Panc1 (cell line): Measurements from ENCODE around the gene SLU7. TPM values are rescaled to one million over a fixed set of nuclear protein-coding genes. Genes with fewer than 3 reads are reported as not detected.
A peak's percentile ranks its signal among the peaks of the same experiment; 100 is the strongest.
"Not testable (repeated sequence)": the region's sequence is repeated elsewhere in the genome, so short reads cannot be mapped to it uniquely, and the experiment has no call there.

ENCODE experiments used
- ATAC-seq: fragments of 200-7000 bp; cut with Tn5 transposase; 2 replicates; pipeline ENCODE4 v1.9.1; 2020; ENCODE audit warnings: mild to moderate bottlenecking, moderate library complexity
- BruUV-seq: library from RNA; stranded (reverse); fragments of 400-500 nt; replicated peaks from 2 replicates; lab custom pipeline; 2021; lab: Mats Ljungman, UMichigan
- CTCF ChIA-PET: fragments of 300-600 bp; sonication (Branson Sonifier 250); formaldehyde crosslinking; loops from one replicate; lab custom pipeline; 2022; ENCODE audit warnings: antibody characterized with exemption; lab: Charles Lee
- POLR2A ChIA-PET: fragments of 300-600 bp; sonication (Branson Sonifier 250); formaldehyde crosslinking; loops from one replicate; lab custom pipeline; 2022; ENCODE audit warnings: antibody characterized with exemption; lab: Charles Lee
- DNase-seq: peaks from one replicate; pipeline ENCODE4 v3.0.0-alpha.2; 2010; ENCODE audit warnings: low read depth, low spot score
- H3K27ac ChIP-seq: 2 replicates; pipeline ENCODE4 v1.5.1; 2011; ENCODE audit warnings: mild to moderate bottlenecking, low read length, inconsistent platforms
- H3K27me3 ChIP-seq: fragments of 200-500 bp; sonication (Bioruptor generic); 2 replicates; pipeline ENCODE4 v1.6.0; 2014; ENCODE audit warnings: low read length, inconsistent platforms; ENCODE audit not compliant: control insufficient read depth, insufficient read depth
- H3K36me3 ChIP-seq: fragments of 200-500 bp; sonication (Bioruptor generic); 2 replicates; pipeline ENCODE4 v1.5.1; 2014; ENCODE audit warnings: inconsistent platforms, mild to moderate bottlenecking, low read length, moderate library complexity; ENCODE audit not compliant: control insufficient read depth, insufficient read depth
- H3K4me1 ChIP-seq: 2 replicates; pipeline ENCODE4 v1.5.1; 2011; ENCODE audit warnings: inconsistent platforms, mild to moderate bottlenecking, low read length, moderate library complexity; ENCODE audit not compliant: control insufficient read depth, insufficient read depth
- H3K4me3 ChIP-seq, 2 experiments: 2 replicates each; pipeline ENCODE4 v1.5.1; 2011 to 2012; ENCODE audit warnings: low read depth in 2 of 2, low read length in 2 of 2, mild to moderate bottlenecking in 2 of 2, inconsistent platforms in 1 of 2, moderate library complexity in 1 of 2
- H3K9me3 ChIP-seq: fragments of 200-500 bp; sonication (Bioruptor generic); 2 replicates; pipeline ENCODE4 v1.5.1; 2014; ENCODE audit warnings: low read depth, mild to moderate bottlenecking, inconsistent platforms, low read length, moderate library complexity; ENCODE audit not compliant: control insufficient read depth, insufficient read depth
- POLR2AphosphoS5 ChIP-seq: IDR thresholded peaks from 2 replicates; pipeline ENCODE4 v1.6.1; 2012; ENCODE audit warnings: mild to moderate bottlenecking, low read depth, low read length, moderate library complexity
- SIN3A ChIP-seq: IDR thresholded peaks from 2 replicates; pipeline ENCODE4 v1.6.1; 2012; ENCODE audit warnings: low read depth, mild to moderate bottlenecking, low read length, moderate library complexity, borderline replicate concordance; ENCODE audit not compliant: insufficient read depth
- TCF7L2 ChIP-seq: IDR thresholded peaks from 2 replicates; pipeline ENCODE4 v1.6.1; 2011; ENCODE audit warnings: mild to moderate bottlenecking, low read depth, low read length, inconsistent platforms
- in situ Hi-C: cut with HindIII; loops from 2 replicates; pipeline ENCODE4 v1.10.0; 2016; ENCODE audit warnings: low sequenced_read_pairs, low pct_unique_long_range_greater_than_20kb
- intact Hi-C: fragments of 100-400 bp; cut with micrococcal nuclease; formaldehyde crosslinking; loops from one replicate; pipeline ENCODE4 v1.10.0; 2022; ENCODE audit not compliant: unreplicated experiment
- total RNA-seq: library from RNA; stranded (reverse); gene quantifications from one replicate; pipeline ENCODE4 v1.2.1, GENCODE V29; 2021; ENCODE audit not compliant: unreplicated experiment
- TF ChIP-seq, protein P1 (sequence below), 2 experiments: IDR thresholded peaks; 2 replicates each; pipeline ENCODE4 v1.6.1; 2011 to 2012; ENCODE audit warnings: low read depth in 2 of 2, control low read depth in 1 of 2, low read length in 1 of 2, mild to moderate bottlenecking in 1 of 2, moderate library complexity in 1 of 2; ENCODE audit not compliant: insufficient read depth in 1 of 2
- TF ChIP-seq, protein P2 (sequence below): fragments of 450-650 bp; IDR thresholded peaks from 2 replicates; pipeline ENCODE4 v1.5.1; 2017; ENCODE audit warnings: mild to moderate bottlenecking

Gene SLU7
- total RNA-seq, 1 experiment from 2014 or later: 45.7 TPM

DNA sequence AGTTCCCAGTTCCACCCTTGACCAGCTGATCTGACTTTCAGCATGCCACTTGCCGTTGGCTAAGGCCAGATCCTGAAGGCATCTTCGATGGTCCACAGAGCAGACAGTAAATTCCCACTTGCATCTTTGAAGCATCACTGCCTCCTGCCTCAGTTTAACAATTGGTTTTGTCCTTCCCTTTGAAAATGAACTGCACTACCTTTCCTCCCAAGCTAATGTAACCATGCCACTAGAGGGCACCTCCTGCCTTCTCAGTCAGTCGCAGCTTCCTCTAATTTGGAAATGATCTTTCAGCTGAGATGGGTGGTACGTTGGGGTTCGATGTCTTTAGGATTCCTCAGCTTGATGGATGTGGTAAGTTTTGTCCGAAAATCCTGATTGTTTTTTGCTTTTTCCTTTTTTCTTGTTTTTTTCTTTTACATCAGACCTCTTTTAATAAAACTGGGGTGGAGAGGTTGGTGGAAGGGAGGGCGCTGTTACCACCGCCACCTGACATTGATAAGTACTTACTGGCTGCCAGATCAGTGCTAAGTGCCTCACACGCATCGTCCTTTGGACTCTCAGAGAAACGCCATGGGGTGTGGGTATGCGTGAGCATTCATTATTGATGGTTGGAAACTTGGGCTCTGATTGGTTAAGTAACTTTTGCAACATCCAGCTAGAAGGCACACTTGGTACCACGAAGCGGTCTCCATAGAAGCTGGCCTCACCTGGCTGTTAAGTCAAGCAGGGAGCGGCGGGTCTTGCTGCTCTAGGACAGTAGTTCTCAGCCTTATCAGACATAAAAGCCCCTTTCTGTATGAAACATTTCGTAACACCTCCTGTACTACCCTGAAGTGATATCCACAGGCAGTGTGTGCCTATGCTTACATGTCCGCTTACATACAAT lies 19.7 kb upstream of the SLU7 start:
- H3K36me3 ChIP-seq: no peaks in the 10 kb centered on the region
- no TSS peak for BruUV-seq
- peak overlapping the region; percentile 3; the same call in 1 of the 2 replicates for H3K27ac ChIP-seq
- intact Hi-C loops: loop anchor here (5.0 kb wide), 2 partner anchors 69 to 349 kb away; no protein-coding TSS in a partner anchor
- no peaks in the 10 kb centered on the region for H3K9me3 ChIP-seq
- peak; percentile 77 for DNase-seq
- peak; percentile 85 for ATAC-seq
- H3K4me1 ChIP-seq: peaks cover 6% of the 10 kb centered on the region; the same call in 1 of the 2 replicates
- CTCF ChIA-PET: interaction anchor here (0.5 to 2.1 kb wide), 5 partner anchors 25 to 210 kb away, joined by 3 to 15 read pairs (median 3); no protein-coding TSS in a partner anchor
- H3K4me3 ChIP-seq: peak overlapping the region; percentile 39 to 62
- in situ Hi-C loops: no loop called here
- TF ChIP-seq POLR2AphosphoS5 (no peak), SIN3A (no peak), TCF7L2 (no peak)
- TF ChIP-seq, protein P1, sequence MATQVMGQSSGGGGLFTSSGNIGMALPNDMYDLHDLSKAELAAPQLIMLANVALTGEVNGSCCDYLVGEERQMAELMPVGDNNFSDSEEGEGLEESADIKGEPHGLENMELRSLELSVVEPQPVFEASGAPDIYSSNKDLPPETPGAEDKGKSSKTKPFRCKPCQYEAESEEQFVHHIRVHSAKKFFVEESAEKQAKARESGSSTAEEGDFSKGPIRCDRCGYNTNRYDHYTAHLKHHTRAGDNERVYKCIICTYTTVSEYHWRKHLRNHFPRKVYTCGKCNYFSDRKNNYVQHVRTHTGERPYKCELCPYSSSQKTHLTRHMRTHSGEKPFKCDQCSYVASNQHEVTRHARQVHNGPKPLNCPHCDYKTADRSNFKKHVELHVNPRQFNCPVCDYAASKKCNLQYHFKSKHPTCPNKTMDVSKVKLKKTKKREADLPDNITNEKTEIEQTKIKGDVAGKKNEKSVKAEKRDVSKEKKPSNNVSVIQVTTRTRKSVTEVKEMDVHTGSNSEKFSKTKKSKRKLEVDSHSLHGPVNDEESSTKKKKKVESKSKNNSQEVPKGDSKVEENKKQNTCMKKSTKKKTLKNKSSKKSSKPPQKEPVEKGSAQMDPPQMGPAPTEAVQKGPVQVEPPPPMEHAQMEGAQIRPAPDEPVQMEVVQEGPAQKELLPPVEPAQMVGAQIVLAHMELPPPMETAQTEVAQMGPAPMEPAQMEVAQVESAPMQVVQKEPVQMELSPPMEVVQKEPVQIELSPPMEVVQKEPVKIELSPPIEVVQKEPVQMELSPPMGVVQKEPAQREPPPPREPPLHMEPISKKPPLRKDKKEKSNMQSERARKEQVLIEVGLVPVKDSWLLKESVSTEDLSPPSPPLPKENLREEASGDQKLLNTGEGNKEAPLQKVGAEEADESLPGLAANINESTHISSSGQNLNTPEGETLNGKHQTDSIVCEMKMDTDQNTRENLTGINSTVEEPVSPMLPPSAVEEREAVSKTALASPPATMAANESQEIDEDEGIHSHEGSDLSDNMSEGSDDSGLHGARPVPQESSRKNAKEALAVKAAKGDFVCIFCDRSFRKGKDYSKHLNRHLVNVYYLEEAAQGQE (IDR thresholded peaks at IDR 0.05; ENCODE audit: insufficient read depth in 1 of 2, low read depth in 2 of 2, low read length in 1 of 2): no peak
- TF ChIP-seq, protein P2, sequence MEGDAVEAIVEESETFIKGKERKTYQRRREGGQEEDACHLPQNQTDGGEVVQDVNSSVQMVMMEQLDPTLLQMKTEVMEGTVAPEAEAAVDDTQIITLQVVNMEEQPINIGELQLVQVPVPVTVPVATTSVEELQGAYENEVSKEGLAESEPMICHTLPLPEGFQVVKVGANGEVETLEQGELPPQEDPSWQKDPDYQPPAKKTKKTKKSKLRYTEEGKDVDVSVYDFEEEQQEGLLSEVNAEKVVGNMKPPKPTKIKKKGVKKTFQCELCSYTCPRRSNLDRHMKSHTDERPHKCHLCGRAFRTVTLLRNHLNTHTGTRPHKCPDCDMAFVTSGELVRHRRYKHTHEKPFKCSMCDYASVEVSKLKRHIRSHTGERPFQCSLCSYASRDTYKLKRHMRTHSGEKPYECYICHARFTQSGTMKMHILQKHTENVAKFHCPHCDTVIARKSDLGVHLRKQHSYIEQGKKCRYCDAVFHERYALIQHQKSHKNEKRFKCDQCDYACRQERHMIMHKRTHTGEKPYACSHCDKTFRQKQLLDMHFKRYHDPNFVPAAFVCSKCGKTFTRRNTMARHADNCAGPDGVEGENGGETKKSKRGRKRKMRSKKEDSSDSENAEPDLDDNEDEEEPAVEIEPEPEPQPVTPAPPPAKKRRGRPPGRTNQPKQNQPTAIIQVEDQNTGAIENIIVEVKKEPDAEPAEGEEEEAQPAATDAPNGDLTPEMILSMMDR: peak; percentile 81
- H3K27me3 ChIP-seq: no peaks in the 10 kb centered on the region
- POLR2A ChIA-PET: no interaction called here

GRCh38 chr5:160437271-160437670 lies 18.4 kb upstream of the SLU7 start:
- in situ Hi-C loops (no loop called here), intact Hi-C loops (loop anchor here (5.0 kb wide), 2 partner anchors 70 to 350 kb away; no protein-coding TSS in a partner anchor)
- Histone ChIP-seq H3K4me1 (peaks cover 6% of the 10 kb centered on the region; the same call in 1 of the 2 replicates), H3K4me3 (no peak overlapping the region), H3K36me3 (no peaks in the 10 kb centered on the region), H3K27ac (no peak overlapping the region), H3K9me3 (no peaks in the 10 kb centered on the region), H3K27me3 (no peaks in the 10 kb centered on the region)
- no TSS peak for BruUV-seq
- ChIA-PET CTCF (interaction anchor here (0.6 kb wide), 1 partner anchor 289 kb away, joined by 3 read pairs; no protein-coding TSS in a partner anchor), POLR2A (no interaction called here)
- DNase-seq (no peak), ATAC-seq (no peak)
- TF ChIP-seq POLR2AphosphoS5 (no peak), TCF7L2 (no peak), SIN3A (no peak)
- TF ChIP-seq, protein P2: no peak
- TF ChIP-seq, protein P1 (IDR thresholded peaks at IDR 0.05; ENCODE audit: insufficient read depth in 1 of 2, low read depth in 2 of 2, low read length in 1 of 2): no peak

- intact Hi-C loops: loop anchor here (5.0 kb wide), 2 partner anchors 71 to 351 kb away; no protein-coding TSS in a partner anchor
- POLR2A ChIA-PET, DNase-seq, in situ Hi-C loops, BruUV-seq, H3K9me3 ChIP-seq, H3K36me3 ChIP-seq, H3K4me3 ChIP-seq, H3K27ac ChIP-seq, H3K4me1 ChIP-seq, H3K27me3 ChIP-seq, ATAC-seq: not testable (repeated sequence)
- CTCF ChIA-PET: interaction anchor here (0.5 kb wide), 1 partner anchor 201 kb away, joined by 5 read pairs; no protein-coding TSS in a partner anchor
Observed at GRCh38 chr5:160436661-160437060, 17.8 kb upstream of the SLU7 start.
